ENCODE data around the gene PIK3C3. TPM values are rescaled to one million over a fixed set of nuclear protein-coding genes. Genes with fewer than 3 reads are reported as not detected.

Gene PIK3C3
- total and polyA plus RNA-seq, 2 of the 8 experiments (the other 6 are each of a cell fraction or from before 2014, with no cell fraction given), result 15.3 to 47.4 TPM

GRCh38 chr18:41922176-41922575, 32.9 kb upstream of the PIK3C3 start:
- H3K23ac ChIP-seq (ENCODE audit: insufficient read length), result no peak overlapping the region
- DNase-seq (ENCODE audit: low read depth in 1 of 2, low spot score in 2 of 2) (no peak), FAIRE-seq (no peak)
- no peak overlapping the region for H3K4ac ChIP-seq (replicated peaks; ENCODE audit: insufficient read length, low read depth, low read length)
- no peak overlapping the region for H4K91ac ChIP-seq (replicated peaks; ENCODE audit: insufficient read length, low read length)
- H3K18ac ChIP-seq (ENCODE audit: extremely low read depth, low read length), result no peak overlapping the region
- ChIA-PET CTCF (ENCODE audit: partially characterized antibody) (interaction anchor here (0.9 kb wide), 1 partner anchor 10 kb away, joined by 3 read pairs; no protein-coding TSS in a partner anchor), POLR2A (ENCODE audit: partially characterized antibody) (no interaction called here)
- no peaks in the 10 kb centered on the region for H3K79me1 ChIP-seq (ENCODE audit: low read depth, low read length)
- no peak overlapping the region for H2AFZ ChIP-seq (ENCODE audit: low read length)
- no peak overlapping the region for H3K9ac ChIP-seq (replicated peaks in 1 of 4; ENCODE audit: extremely low read depth in 1 of 4, low read depth in 3 of 4, low read length in 3 of 4)
- WGBS, 2 experiments (ENCODE audit: extremely low coverage in 1 of 2, insufficient coverage in 1 of 2, insufficient read length in 1 of 2, insufficient replicate concordance in 2 of 2, low coverage in 1 of 2, low lambda C conversion rate in 2 of 2, missing lambda C conversion rate in 1 of 2), result 94% methylated on average over 5 of the region's 5 CpGs; no CpG with 5 or more reads in 1 of the 2 experiments
- H4K20me1 ChIP-seq (replicated peaks in 1 of 2; ENCODE audit: control insufficient read depth in 1 of 2, insufficient read depth in 2 of 2, low read length in 2 of 2), result no peaks in the 10 kb centered on the region
- no peak overlapping the region for H3K4me2 ChIP-seq (ENCODE audit: insufficient read depth in 1 of 2, low read depth in 2 of 2, low read length in 2 of 2)
- no peak overlapping the region for H4K8ac ChIP-seq (ENCODE audit: extremely low read depth, insufficient read depth, low read length)
- H3K4me1 ChIP-seq (replicated peaks in 1 of 4; ENCODE audit: control insufficient read depth in 3 of 4, insufficient read depth in 4 of 4, low read length in 3 of 4), result no peaks in the 10 kb centered on the region
- H2BK5ac ChIP-seq (ENCODE audit: low read depth, low read length), result no peak overlapping the region
- H3K9me3 ChIP-seq (ENCODE audit: insufficient read depth in 2 of 2, low read depth in 1 of 2, low read length in 1 of 2), result no peaks in the 10 kb centered on the region
- H3K79me2 ChIP-seq (ENCODE audit: control insufficient read depth in 1 of 2, insufficient read depth in 2 of 2, low read length in 2 of 2), result no peaks in the 10 kb centered on the region
- H3K56ac ChIP-seq (replicated peaks; ENCODE audit: insufficient read length, low read depth, low read length), result no peak overlapping the region
- no peak overlapping the region for H3K27ac ChIP-seq (ENCODE audit: low read depth, low read length)
- no peak overlapping the region for H3K14ac ChIP-seq (ENCODE audit: insufficient read length)
- H2BK120ac ChIP-seq (replicated peaks; ENCODE audit: low read depth, low read length), result no peak overlapping the region
- H3K23me2 ChIP-seq (ENCODE audit: low read depth, low read length), result no peaks in the 10 kb centered on the region
- H4K5ac ChIP-seq (ENCODE audit: insufficient read length, low read depth, low read length), result no peak overlapping the region
- no peak overlapping the region for H3K4me3 ChIP-seq (ENCODE audit: extremely low read depth in 1 of 4, insufficient read depth in 2 of 4, low read depth in 3 of 4, low read length in 4 of 4)
- no peak overlapping the region for H2AK5ac ChIP-seq (ENCODE audit: low read depth, low read length)
- H2BK20ac ChIP-seq (ENCODE audit: low read length), result no peak overlapping the region
- no peaks in the 10 kb centered on the region for H3K36me3 ChIP-seq (ENCODE audit: control insufficient read depth in 2 of 4, insufficient read depth in 4 of 4, low read length in 3 of 4)
- H3K27me3 ChIP-seq (replicated peaks in 1 of 4; ENCODE audit: control insufficient read depth in 3 of 4, extremely low read depth in 1 of 4, insufficient read depth in 3 of 4, low read length in 3 of 4), result no peaks in the 10 kb centered on the region
- H2BK15ac ChIP-seq (ENCODE audit: low read length), result no peak overlapping the region
- H2BK12ac ChIP-seq (ENCODE audit: low read depth, low read length), result no peak overlapping the region
- TF ChIP-seq POLR2A (IDR thresholded peaks at IDR 0.05; ENCODE audit: control extremely low read depth in 1 of 2, low read depth in 2 of 2, low read length in 2 of 2), result no peak
- TF ChIP-seq, protein P1, sequence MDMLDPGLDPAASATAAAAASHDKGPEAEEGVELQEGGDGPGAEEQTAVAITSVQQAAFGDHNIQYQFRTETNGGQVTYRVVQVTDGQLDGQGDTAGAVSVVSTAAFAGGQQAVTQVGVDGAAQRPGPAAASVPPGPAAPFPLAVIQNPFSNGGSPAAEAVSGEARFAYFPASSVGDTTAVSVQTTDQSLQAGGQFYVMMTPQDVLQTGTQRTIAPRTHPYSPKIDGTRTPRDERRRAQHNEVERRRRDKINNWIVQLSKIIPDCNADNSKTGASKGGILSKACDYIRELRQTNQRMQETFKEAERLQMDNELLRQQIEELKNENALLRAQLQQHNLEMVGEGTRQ (IDR thresholded peaks at IDR 0.05; ENCODE audit: low read length), result no peak
- no peak for TF ChIP-seq FOSL1 (IDR thresholded peaks at IDR 0.05; ENCODE audit: insufficient read depth, low read depth, low read length)
- no peak for TF ChIP-seq HDAC2 (IDR thresholded peaks at IDR 0.05; ENCODE audit: borderline replicate concordance in 1 of 2, low read depth in 2 of 2, low read length in 2 of 2)
- TF ChIP-seq SRF (IDR thresholded peaks at IDR 0.05; ENCODE audit: low read depth, low read length), result no peak
- TF ChIP-seq GABPA (IDR thresholded peaks at IDR 0.05; ENCODE audit: borderline replicate concordance, insufficient read depth, low read length), result no peak
- TF ChIP-seq KDM5A (IDR thresholded peaks at IDR 0.05; ENCODE audit: low read length), result no peak
- no peak for TF ChIP-seq POU5F1 (IDR thresholded peaks at IDR 0.05; ENCODE audit: low read depth, low read length)
- TF ChIP-seq BCL11A (IDR thresholded peaks at IDR 0.05; ENCODE audit: low read depth in 2 of 2, low read length in 2 of 2), result no peak
- no peak for TF ChIP-seq CHD2 (IDR thresholded peaks at IDR 0.05; ENCODE audit: low read length)
- TF ChIP-seq BRCA1 (IDR thresholded peaks at IDR 0.05; ENCODE audit: low read depth, low read length), result no peak
- TF ChIP-seq, protein P2, sequence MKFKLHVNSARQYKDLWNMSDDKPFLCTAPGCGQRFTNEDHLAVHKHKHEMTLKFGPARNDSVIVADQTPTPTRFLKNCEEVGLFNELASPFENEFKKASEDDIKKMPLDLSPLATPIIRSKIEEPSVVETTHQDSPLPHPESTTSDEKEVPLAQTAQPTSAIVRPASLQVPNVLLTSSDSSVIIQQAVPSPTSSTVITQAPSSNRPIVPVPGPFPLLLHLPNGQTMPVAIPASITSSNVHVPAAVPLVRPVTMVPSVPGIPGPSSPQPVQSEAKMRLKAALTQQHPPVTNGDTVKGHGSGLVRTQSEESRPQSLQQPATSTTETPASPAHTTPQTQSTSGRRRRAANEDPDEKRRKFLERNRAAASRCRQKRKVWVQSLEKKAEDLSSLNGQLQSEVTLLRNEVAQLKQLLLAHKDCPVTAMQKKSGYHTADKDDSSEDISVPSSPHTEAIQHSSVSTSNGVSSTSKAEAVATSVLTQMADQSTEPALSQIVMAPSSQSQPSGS (IDR thresholded peaks at IDR 0.05; ENCODE audit: low read length), result no peak
